CD4-positive, CD25-positive, alpha-beta regulatory T cell (primary cell): Measurements from ENCODE around the gene PLEKHA5. TPM values are rescaled to one million over a fixed set of nuclear protein-coding genes. Genes with fewer than 3 reads are reported as not detected.
"Not testable (repeated sequence)": the region's sequence is repeated elsewhere in the genome, so short reads cannot be mapped to it uniquely, and the experiment has no call there.

ENCODE experiments used
- ATAC-seq, 2 donors: fragments of 150-1000 bp; cut with Tn5 transposase; one replicate each; pipeline ENCODE4 v1.10.0; 2021; ENCODE audit warnings: low read depth in 2 of 2, moderate number of reproducible peaks in 2 of 2, moderate library complexity in 1 of 2
- DNase-seq, 3 donors: peaks; one replicate each; pipeline versions ENCODE4 v3.0.0 to v3.0.0-alpha.2; 2012 to 2022; ENCODE audit warnings: mixed read lengths in 1 of 3
- H3K27ac ChIP-seq: one replicate; pipeline ENCODE4 v1.7.0; 2013; ENCODE audit warnings: mild to moderate bottlenecking, low read length; ENCODE audit not compliant: insufficient read depth, poor library complexity, severe bottlenecking
- H3K27me3 ChIP-seq: one replicate; pipeline ENCODE4 v1.7.0; 2013; ENCODE audit warnings: low read length; ENCODE audit not compliant: control insufficient read depth, insufficient read depth
- H3K36me3 ChIP-seq: one replicate; pipeline ENCODE4 v1.7.0; 2013; ENCODE audit warnings: mild to moderate bottlenecking, low read length, moderate library complexity; ENCODE audit not compliant: control insufficient read depth, insufficient read depth
- H3K4me1 ChIP-seq: 2 replicates; pipeline ENCODE4 v1.7.0; 2013; ENCODE audit warnings: mild to moderate bottlenecking, low read length; ENCODE audit not compliant: insufficient read depth, control insufficient read depth, poor library complexity, severe bottlenecking
- H3K4me3 ChIP-seq: one replicate; pipeline ENCODE4 v1.7.0; 2013; ENCODE audit warnings: low read depth, mild to moderate bottlenecking, low read length, moderate library complexity
- H3K9me3 ChIP-seq, 2 experiments: 1 replicate in 1 of 2; 2 replicates in 1 of 2; pipeline ENCODE4 v1.7.0; 2013; ENCODE audit warnings: low read length in 2 of 2, mild to moderate bottlenecking in 1 of 2, moderate library complexity in 1 of 2; ENCODE audit not compliant: control insufficient read depth in 2 of 2
- H3K27ac Mint-ChIP-seq, 3 donors: one replicate each; pipeline ENCODE4 v1.8.0; 2020 to 2022; ENCODE audit warnings: mild to moderate bottlenecking in 3 of 3, mixed read lengths in 3 of 3, moderate library complexity in 2 of 3
- H3K27me3 Mint-ChIP-seq: one replicate; pipeline ENCODE4 v1.8.0; 2022; ENCODE audit warnings: mild to moderate bottlenecking, mixed read lengths
- H3K36me3 Mint-ChIP-seq: one replicate; pipeline ENCODE4 v1.8.0; 2020; ENCODE audit warnings: mixed read lengths
- H3K4me1 Mint-ChIP-seq, 4 donors: one replicate each; pipeline ENCODE4 v1.8.0; 2020 to 2022; ENCODE audit warnings: mixed read lengths in 4 of 4, mild to moderate bottlenecking in 1 of 4
- H3K4me3 Mint-ChIP-seq, 4 donors: one replicate each; pipeline ENCODE4 v1.8.0; 2020 to 2022; ENCODE audit warnings: mild to moderate bottlenecking in 4 of 4, mixed read lengths in 4 of 4, moderate library complexity in 3 of 4
- H3K9me3 Mint-ChIP-seq, 7 donors: one replicate each; pipeline ENCODE4 v1.8.0; 2020 to 2022; ENCODE audit warnings: mixed read lengths in 7 of 7, mild to moderate bottlenecking in 3 of 7, moderate library complexity in 2 of 7
- polyA plus RNA-seq, 4 donors: library from polyadenylated mRNA; unstranded; fragments of 300-500 nt; fragmentation: Illumina TruSeq; gene quantifications; one replicate each; pipeline ENCODE4 v1.2.3, GENCODE V29; 2021
- total RNA-seq: library from RNA; stranded (reverse); gene quantifications from one replicate; pipeline ENCODE4 v1.2.3, GENCODE V29; 2022

The PLEKHA5 gene
- total and polyA plus RNA-seq, 5 donors from 2014 or later: 1.2 to 14.7 (median 2.9) TPM

DNA sequence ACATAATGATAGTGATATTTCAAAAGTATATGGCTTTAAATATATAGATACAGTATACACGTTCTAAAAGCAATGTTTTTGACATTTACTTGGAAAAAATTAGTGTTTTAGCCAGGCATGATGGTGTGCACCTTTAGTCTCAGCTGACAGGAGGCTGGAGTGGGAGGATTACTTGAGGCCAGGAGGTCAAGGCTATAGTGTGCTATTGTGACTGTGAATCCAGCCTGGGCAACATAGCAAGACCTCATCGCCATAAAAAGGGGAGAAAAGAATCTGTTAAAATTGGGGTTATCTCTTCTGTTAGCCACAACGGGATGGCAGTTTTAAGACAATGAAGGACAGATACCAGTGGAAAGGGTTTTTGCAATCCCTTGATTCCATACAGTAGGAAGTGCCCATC lies 95.2 kb downstream of the PLEKHA5 start:
- H3K27ac Mint-ChIP-seq: no peak overlapping the region
- no peaks in the 10 kb centered on the region for H3K4me1 Mint-ChIP-seq
- no peaks in the 10 kb centered on the region for H3K4me1 ChIP-seq
- DNase-seq (no peak), ATAC-seq (no peak)
- H3K27me3 Mint-ChIP-seq: peaks cover 4% of the 10 kb centered on the region
- no peak overlapping the region for H3K4me3 Mint-ChIP-seq
- no peaks in the 10 kb centered on the region for H3K27me3 ChIP-seq
- no peak overlapping the region for H3K27ac ChIP-seq
- H3K4me3 ChIP-seq: no peak overlapping the region
- H3K9me3 ChIP-seq: no peaks in the 10 kb centered on the region
- H3K36me3 Mint-ChIP-seq: no peaks in the 10 kb centered on the region
- H3K9me3 Mint-ChIP-seq: peaks cover 0 to 1% (median 0%) of the 10 kb centered on the region in 7 donors
- no peaks in the 10 kb centered on the region for H3K36me3 ChIP-seq

DNA sequence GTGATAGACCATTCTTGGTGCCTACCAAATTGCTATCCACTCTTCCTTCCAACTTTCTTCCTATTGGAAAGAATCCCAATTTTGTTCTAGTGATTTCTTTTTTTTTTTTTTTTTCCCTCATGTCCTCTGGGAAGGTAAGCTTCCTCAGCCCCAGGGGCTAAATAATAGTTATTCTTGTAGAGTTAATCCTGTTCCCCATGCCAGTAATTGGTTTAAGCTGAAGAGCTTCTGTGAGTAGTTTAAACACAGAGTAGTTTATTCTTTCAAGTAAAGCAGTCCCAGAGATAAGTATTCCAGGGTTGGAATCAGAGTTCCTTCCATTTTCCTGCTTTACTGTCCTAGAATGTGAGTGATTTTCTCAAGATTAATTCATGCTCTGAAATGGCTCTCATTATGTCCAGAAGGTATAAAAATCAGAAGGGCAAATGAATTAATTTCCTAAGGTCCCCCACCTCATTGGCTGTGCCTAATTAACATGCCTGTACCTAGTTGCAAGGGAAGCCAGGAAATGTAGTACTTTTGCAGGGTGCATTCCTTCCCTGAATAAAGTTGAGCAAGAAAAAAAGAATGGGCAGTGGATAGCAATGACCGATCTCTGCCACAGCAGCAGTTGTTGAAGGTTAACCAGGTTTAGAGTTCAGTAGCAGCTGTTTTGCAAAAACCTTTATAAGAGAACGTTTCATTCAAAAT lies 97.8 kb downstream of the PLEKHA5 start:
- peaks cover 4% of the 10 kb centered on the region for H3K27me3 Mint-ChIP-seq
- Histone ChIP-seq H3K4me3 (no peak overlapping the region), H3K9me3 (no peaks in the 10 kb centered on the region), H3K27me3 (no peaks in the 10 kb centered on the region), H3K27ac (no peak overlapping the region), H3K36me3 (no peaks in the 10 kb centered on the region), H3K4me1 (no peaks in the 10 kb centered on the region)
- H3K36me3 Mint-ChIP-seq: no peaks in the 10 kb centered on the region
- no peak for DNase-seq
- no peak overlapping the region for H3K4me3 Mint-ChIP-seq
- H3K4me1 Mint-ChIP-seq: peaks cover 0 to 3% (median 0%) of the 10 kb centered on the region in 4 donors
- peaks cover 0 to 1% (median 0%) of the 10 kb centered on the region in 7 donors for H3K9me3 Mint-ChIP-seq
- no peak for ATAC-seq
- no peak overlapping the region for H3K27ac Mint-ChIP-seq

DNA sequence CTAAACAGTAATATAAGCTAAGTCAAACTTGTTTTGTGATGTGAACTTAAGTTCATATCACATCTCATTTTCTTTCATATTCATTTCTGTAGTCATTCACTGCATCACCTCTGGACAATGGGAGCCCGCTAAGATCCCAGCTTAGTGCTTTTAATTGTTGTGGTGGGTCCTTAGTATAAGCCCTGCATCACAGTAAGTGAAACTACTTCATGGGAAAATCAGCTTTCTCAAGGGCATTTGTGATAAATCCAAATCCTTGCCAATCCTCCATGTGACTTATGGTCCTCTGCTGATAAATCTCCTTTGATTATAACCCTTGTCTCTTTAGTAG lies 98.3 kb downstream of the PLEKHA5 start:
- H3K27me3 ChIP-seq: no peaks in the 10 kb centered on the region
- no peak overlapping the region for H3K4me3 ChIP-seq
- Mint-ChIP-seq H3K36me3 (no peaks in the 10 kb centered on the region), H3K27ac (no peak overlapping the region), H3K4me3 (no peak overlapping the region), H3K27me3 (peaks cover 4% of the 10 kb centered on the region), H3K9me3 (peaks cover 0 to 1% (median 0%) of the 10 kb centered on the region in 7 donors), H3K4me1 (peaks cover 0 to 3% (median 0%) of the 10 kb centered on the region in 4 donors)
- no peak overlapping the region for H3K27ac ChIP-seq
- H3K4me1 ChIP-seq: no peaks in the 10 kb centered on the region
- DNase-seq (no peak), ATAC-seq (no peak)
- H3K36me3 ChIP-seq: no peaks in the 10 kb centered on the region
- no peaks in the 10 kb centered on the region for H3K9me3 ChIP-seq

DNA sequence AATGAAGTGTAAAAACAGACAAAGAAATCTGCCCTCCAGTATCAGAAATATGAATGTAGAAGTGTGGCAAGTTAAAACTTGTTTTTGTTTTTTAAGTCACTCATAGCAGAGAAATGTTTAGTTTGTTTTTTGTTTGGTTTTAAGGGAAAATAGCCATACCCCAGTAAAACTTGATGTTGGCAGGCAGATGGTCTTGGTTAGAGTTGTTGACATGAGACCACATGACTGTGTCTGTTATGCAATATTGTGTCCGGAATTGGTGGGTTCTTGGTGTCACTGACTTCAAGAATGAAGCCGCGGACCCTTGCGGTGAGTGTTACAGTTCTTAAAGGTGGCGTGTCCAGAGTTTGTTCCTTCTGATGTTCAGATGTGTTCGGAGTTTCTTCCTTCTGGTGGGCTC lies 99.5 kb downstream of the PLEKHA5 start:
- H3K27ac Mint-ChIP-seq, H3K9me3 Mint-ChIP-seq, H3K4me1 ChIP-seq, H3K4me1 Mint-ChIP-seq, H3K36me3 Mint-ChIP-seq, DNase-seq, H3K27me3 ChIP-seq, H3K27ac ChIP-seq, H3K4me3 Mint-ChIP-seq, H3K9me3 ChIP-seq, ATAC-seq, H3K4me3 ChIP-seq, H3K36me3 ChIP-seq, H3K27me3 Mint-ChIP-seq: not testable (repeated sequence)

- Histone ChIP-seq H3K4me1 (no peaks in the 10 kb centered on the region), H3K36me3 (no peaks in the 10 kb centered on the region), H3K4me3 (no peak overlapping the region), H3K9me3 (no peaks in the 10 kb centered on the region), H3K27ac (no peak overlapping the region), H3K27me3 (no peaks in the 10 kb centered on the region)
- peaks cover 0 to 3% (median 0%) of the 10 kb centered on the region in 4 donors for H3K4me1 Mint-ChIP-seq
- no peak overlapping the region for H3K27ac Mint-ChIP-seq
- no peaks in the 10 kb centered on the region for H3K36me3 Mint-ChIP-seq
- no peak for DNase-seq
- H3K4me3 Mint-ChIP-seq: no peak overlapping the region
- no peak for ATAC-seq
- H3K27me3 Mint-ChIP-seq: no peaks in the 10 kb centered on the region
- H3K9me3 Mint-ChIP-seq: peaks cover 0 to 1% (median 0%) of the 10 kb centered on the region in 7 donors
Observed at GRCh38 chr12:19230299-19230866, 100.8 kb downstream of the PLEKHA5 start.

GRCh38 chr12:19230896-19231295 lies 101.4 kb downstream of the PLEKHA5 start:
- peaks cover 0 to 3% (median 0%) of the 10 kb centered on the region in 4 donors for H3K4me1 Mint-ChIP-seq
- H3K27ac Mint-ChIP-seq: no peak overlapping the region
- H3K9me3 Mint-ChIP-seq: peaks cover 0 to 1% (median 0%) of the 10 kb centered on the region in 7 donors
- H3K36me3 Mint-ChIP-seq: no peaks in the 10 kb centered on the region
- H3K27me3 Mint-ChIP-seq: no peaks in the 10 kb centered on the region
- Histone ChIP-seq H3K9me3 (no peaks in the 10 kb centered on the region), H3K36me3 (no peaks in the 10 kb centered on the region), H3K27ac (no peak overlapping the region), H3K4me3 (no peak overlapping the region), H3K27me3 (no peaks in the 10 kb centered on the region), H3K4me1 (no peaks in the 10 kb centered on the region)
- no peak overlapping the region for H3K4me3 Mint-ChIP-seq
- ATAC-seq (no peak), DNase-seq (no peak)

GRCh38 chr12:19234171-19234704 lies 104.7 kb downstream of the PLEKHA5 start:
- ATAC-seq (no peak), DNase-seq (no peak)
- Mint-ChIP-seq H3K27ac (no peak overlapping the region), H3K36me3 (no peaks in the 10 kb centered on the region), H3K9me3 (peaks cover 0 to 1% (median 0%) of the 10 kb centered on the region in 7 donors), H3K27me3 (no peaks in the 10 kb centered on the region), H3K4me3 (no peak overlapping the region), H3K4me1 (peaks cover 0 to 3% (median 0%) of the 10 kb centered on the region in 4 donors)
- no peaks in the 10 kb centered on the region for H3K9me3 ChIP-seq
- no peaks in the 10 kb centered on the region for H3K4me1 ChIP-seq
- H3K27ac ChIP-seq: no peak overlapping the region
- H3K36me3 ChIP-seq: no peaks in the 10 kb centered on the region
- H3K4me3 ChIP-seq: no peak overlapping the region
- H3K27me3 ChIP-seq: peaks cover 2% of the 10 kb centered on the region
